LoVo (cell line): ENCODE measurements around the gene MINK1.
"Not testable (repeated sequence)": the region's sequence is repeated elsewhere in the genome, so short reads cannot be mapped to it uniquely, and the experiment has no call there.

Source experiments
- DNase-seq: peaks from one replicate; pipeline ENCODE4 v3.0.0-alpha.2; 2016; ENCODE audit warnings: low spot score

The MINK1 gene

GRCh38 chr17:4846635-4847390 is 13.7 kb downstream of the MINK1 start:
- DNase-seq: no peak

DNA sequence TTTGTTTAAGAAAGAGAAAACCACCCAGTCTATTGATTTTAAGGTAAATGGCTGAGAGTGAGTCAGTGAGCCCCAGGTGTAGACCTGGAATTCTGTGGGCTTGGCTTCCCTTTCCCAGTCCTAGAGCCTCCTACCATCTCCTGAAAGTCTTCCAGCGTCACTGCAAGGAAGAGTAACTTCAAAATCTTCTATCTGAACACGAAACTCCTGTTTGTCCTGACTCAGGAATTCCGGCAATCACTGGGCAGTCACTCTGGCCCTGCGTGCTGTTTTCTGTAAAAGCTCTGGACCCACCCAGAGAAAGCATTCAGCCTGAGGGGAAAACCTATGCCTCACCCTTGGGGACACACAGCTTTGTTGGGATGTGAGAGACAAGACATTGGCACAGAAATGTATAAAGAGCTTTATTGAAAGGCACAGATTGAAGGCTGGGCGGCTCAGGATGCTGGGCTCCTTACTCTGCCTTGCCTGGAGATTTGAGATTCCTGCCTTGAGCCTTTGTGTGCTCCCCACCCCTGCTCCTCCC is 15.9 kb downstream of the MINK1 start:
- peak; percentile 74 for DNase-seq

DNA sequence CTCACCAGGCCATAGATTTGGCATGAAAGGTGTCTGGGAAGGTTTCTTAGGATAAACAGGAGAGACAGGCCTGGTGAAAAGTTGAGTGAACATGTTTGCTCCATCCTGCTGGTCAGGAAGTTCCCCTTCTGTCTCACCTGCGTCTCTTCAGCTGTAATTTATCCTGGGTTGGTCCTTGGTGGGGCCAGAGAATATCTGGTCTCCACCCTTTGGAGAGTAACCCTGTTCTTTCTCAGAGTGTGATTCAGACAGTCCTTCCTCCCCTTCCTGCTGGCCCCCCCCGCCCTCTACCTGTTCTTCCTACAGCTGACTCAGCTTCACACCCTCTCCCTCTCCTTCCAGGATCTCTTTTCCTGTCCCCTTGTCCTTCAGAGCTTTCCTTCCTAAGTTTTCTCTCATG is 17.1 kb downstream of the MINK1 start:
- DNase-seq: peak; percentile 39

GRCh38 chr17:4851084-4851483 is 17.9 kb downstream of the MINK1 start:
- no peak for DNase-seq

- DNase-seq: no peak
Observed at GRCh38 chr17:4852567-4853207, 19.5 kb downstream of the MINK1 start.

- no peak for DNase-seq
Observed at GRCh38 chr17:4853208-4853671, 20.1 kb downstream of the MINK1 start.

DNA sequence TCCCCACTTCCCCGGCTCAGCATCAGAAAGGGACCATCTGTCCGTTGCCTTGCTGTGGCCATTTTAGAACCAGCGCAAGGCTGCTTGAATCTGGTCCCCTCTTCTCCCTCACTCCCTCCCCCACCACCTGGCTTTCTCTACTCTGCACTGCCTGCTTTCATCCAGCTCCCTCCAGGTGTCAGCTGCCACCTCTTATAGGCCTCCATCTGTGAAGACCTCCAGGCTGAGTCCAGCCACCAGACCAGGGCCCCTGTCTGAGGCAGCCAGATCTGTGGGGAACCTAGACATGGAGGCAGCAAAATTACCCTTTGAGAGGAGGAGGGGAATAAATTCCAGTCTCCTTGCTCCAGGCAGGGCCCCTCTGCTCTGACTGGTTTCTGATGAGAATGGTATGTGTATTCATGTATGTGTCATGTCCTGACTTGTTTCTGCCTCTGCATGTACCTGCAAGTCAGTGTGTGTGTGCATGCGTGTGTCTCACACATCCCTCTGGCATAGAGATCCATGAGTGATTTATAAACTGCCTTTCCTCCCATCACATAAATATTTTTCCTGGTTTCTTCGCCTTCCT is 21.1 kb downstream of the MINK1 start:
- no peak for DNase-seq

DNA sequence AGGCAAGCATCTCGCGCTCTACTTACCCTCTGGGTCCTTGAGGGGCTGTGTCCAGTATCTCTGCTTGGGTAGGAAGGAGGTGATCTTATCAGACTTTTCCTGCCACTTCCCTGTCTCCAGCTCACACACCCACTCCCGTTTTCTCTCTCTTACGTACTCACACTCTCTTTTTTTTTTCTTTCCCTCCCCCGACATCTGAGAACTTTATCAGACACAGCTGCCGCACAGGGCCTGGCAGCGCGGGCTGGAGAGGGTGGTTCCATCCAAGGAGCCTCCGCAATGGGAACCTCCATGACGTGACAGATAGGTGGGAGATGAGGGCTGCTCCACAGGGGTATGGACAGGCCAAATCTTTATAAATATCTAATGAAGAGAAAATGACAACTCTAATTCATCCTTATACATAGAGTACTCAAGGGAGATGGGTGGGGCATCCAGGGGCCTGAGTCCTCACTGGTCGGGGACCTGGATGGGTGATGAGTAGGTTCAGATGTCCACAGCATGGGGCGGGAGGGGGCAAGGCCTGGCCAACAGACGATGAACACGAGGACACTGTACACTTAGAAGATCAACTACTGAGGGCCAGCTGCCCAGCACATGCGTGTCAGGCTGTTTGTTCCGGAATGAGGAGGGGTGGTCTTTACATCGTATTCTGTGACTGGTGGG is 23.3 kb downstream of the MINK1 start:
- DNase-seq: no peak

GRCh38 chr17:4856937-4857314 is 23.8 kb downstream of the MINK1 start:
- DNase-seq: no peak

DNA sequence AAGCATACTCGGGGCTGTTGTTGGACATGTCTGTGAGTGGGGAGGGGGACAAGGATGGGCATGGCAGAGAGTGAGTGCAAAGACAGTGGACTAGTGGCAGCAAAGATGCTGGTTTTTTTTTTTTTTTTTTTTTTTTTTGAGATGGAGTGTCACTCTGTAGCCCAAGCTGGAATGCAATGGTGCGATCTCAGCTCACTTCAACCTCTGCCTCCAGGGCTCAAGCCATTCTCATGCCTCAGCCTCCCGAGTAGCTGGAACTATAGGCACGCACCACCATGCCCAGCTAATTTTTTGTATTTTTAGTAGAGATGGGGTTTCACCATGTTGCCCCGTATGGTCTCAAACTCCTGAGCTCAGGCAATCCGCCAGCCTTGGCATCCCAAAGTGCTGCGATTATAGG is 24.2 kb downstream of the MINK1 start:
- not testable (repeated sequence) for DNase-seq

- no peak for DNase-seq
Observed at GRCh38 chr17:4858068-4858881, 25.1 kb downstream of the MINK1 start.

- no peak for DNase-seq
Observed at GRCh38 chr17:4858882-4859260, 25.7 kb downstream of the MINK1 start.

GRCh38 chr17:4859816-4860625 is 26.9 kb downstream of the MINK1 start:
- DNase-seq: no peak

GRCh38 chr17:4860651-4861050 is 27.5 kb downstream of the MINK1 start:
- no peak for DNase-seq

- DNase-seq: no peak
Observed at GRCh38 chr17:4861052-4861451, 27.9 kb downstream of the MINK1 start.

DNA sequence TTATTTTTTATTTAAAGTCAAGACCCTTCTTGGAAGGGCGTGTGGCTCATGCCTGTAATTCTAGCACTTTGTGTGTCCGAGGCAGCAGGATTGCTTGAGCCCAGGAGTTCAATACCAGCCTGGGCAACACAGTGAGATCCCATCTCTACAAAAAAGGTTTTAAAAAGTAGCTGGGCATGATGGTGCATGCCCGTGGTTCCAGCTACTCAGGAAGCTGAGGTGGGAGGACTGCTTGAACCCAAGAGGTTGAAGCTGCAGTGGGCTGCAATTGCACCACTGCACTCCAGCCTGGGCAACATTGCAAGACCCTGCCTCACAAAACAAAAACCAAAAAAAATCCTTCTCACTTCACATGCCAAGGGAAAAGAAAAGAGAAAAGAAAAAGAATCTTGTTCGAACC is 29.6 kb downstream of the MINK1 start:
- no peak for DNase-seq

DNA sequence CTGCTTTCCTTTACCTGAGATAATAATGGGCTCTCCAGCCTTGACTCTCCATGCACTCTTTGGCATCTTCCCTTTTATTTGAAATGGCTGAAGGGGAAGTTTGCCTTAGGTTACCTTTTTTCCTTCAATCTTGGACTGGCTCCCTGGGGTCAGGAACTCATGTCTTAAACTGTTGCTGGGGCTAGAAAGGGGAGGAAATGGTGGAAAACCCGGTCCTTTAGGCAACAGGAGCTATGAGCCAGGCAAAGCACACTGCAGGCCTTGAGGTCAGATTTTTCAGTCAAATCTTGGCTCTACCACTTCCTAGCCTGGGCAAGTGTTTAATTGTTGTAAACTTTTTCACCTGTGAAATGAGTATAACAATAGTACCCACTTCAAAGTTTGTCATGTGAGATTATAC is 30.2 kb downstream of the MINK1 start:
- DNase-seq: no peak

GRCh38 chr17:4867535-4867934 is 34.4 kb downstream of the MINK1 start:
- DNase-seq: not testable (repeated sequence)

- DNase-seq: not testable (repeated sequence)
Observed at GRCh38 chr17:4869058-4869998, 36.2 kb downstream of the MINK1 start.

- DNase-seq: no peak
Observed at GRCh38 chr17:4870855-4871254, 37.7 kb downstream of the MINK1 start.
